ENCODE results near the gene TDP2.

GRCh38 chr6:24648276-24648675 is 18.4 kb downstream of the TDP2 start:
- TF ChIP-seq MXI1 (conservative IDR thresholded peaks at IDR 0.05; ENCODE audit: poor library complexity, severe bottlenecking) = no peak
- no peak for TF ChIP-seq TAF1 (IDR thresholded peaks at IDR 0.05; ENCODE audit: low read depth)
- no peak for TF ChIP-seq CTCF (IDR thresholded peaks at IDR 0.05; ENCODE audit: poor library complexity, severe bottlenecking)
- TF ChIP-seq EZH2 (IDR thresholded peaks at IDR 0.05; ENCODE audit: borderline replicate concordance, insufficient read depth, low read length, poor library complexity, severe bottlenecking) = no peak
- no peak for TF ChIP-seq EP300 (conservative IDR thresholded peaks at IDR 0.05; ENCODE audit: poor library complexity, severe bottlenecking)
- TF ChIP-seq SMC3 (conservative IDR thresholded peaks at IDR 0.05; ENCODE audit: poor library complexity) = no peak

All from neural cell (in vitro differentiated cells).